SK-N-SH (cell line): ENCODE results near the gene UBE3C. TPM values are rescaled to one million over a fixed set of nuclear protein-coding genes. Genes with fewer than 3 reads are reported as not detected.

Experiments
- polyA plus RNA-seq, 3 experiments: library from polyadenylated mRNA; depleted of rRNA; stranded (reverse); fragments of >200 nt; gene quantifications; 2 replicates each; pipeline ENCODE4 v1.2.3, GENCODE V29; 2012
- small RNA-seq, 7 experiments: library from RNA; depleted of rRNA; stranded (forward); fragments of <200 nt; gene quantifications; one replicate each; pipeline ENCODE3, GENCODE V24; 2012

UBE3C gene
- polyA plus RNA-seq, 1 of the 3 experiments (the other 2 are of a cell fraction) = 48.4 TPM

Small RNAs within 50 kb of the gene (small RNA-seq; reads per million reads assigned to genes)
- gene AC004975.1 = 0 reads per million in 7 experiments

Other genes starting within 250 kb of the UBE3C start
- 20.0 and 24.6 TPM in 2 replicates for gene LMBR1, start 245.7 kb upstream of the UBE3C start, polyA plus RNA-seq (2012; rRNA removed)
- gene NOM1, start 189.2 kb upstream of the UBE3C start, polyA plus RNA-seq (2012; rRNA removed) = 18.1 and 21.2 TPM in 2 replicates
- not detected in 2 replicates for gene MNX1, start 128.3 kb upstream of the UBE3C start, polyA plus RNA-seq (2012; rRNA removed)
- gene DNAJB6, start 198.1 kb downstream of the UBE3C start, polyA plus RNA-seq (2012; rRNA removed) = 176 and 185 TPM in 2 replicates